EL (cell line): Measurements from ENCODE around the gene JMJD1C.
"Not testable (repeated sequence)": the region's sequence is repeated elsewhere in the genome, so short reads cannot be mapped to it uniquely, and the experiment has no call there.

Source experiments
- DNase-seq: peaks from one replicate; pipeline ENCODE4 v3.0.0-alpha.2; 2016

Gene JMJD1C

DNA sequence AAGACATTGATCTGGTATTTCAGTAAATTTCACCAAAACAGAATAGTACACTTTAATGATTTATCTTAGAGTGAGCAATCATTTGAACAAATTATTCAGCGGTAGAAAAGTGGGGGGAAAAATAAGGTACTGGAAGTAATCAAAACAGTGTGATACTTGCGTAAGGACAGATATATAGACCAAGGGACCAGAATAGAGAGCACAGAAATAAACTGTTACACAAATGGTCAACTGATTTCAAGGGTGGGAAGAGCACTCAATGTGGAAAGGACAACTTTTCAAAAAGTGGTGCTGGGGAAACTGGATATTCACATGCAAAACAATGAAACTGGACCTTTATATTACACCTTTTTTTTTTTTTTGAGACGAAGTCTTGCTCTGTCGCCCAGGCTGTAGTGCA lies 212.7 kb downstream of the JMJD1C start:
- DNase-seq: no peak

DNA sequence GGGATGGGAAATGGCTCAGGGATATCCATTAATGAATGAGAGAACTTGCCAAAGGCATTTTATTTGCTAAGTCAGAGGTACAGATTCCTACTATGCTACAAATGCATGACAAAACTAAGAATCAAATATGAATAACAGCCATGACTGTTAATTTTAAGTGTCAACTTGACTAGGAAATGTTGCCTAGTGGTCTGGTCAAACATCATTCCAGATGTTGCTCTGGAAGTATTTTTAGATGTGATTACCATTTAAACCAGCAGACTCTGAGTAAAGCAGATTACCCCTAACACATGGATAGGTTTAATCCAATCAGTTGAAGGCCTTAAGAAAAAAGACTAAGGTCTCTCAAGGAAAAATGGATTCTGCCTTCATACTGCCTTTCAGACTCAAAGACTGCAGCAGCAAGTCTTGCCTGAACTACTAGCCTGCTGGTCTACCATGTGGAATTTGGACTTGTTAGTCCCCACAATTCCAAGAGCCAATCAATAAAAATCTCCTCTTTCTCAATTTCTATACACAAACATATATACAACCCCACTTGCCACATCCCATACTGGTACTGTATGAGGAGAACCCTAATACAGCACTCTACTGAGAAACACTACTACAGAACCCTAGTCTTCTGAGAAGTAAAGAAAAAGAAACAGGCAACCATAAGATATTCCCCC lies 213.5 kb downstream of the JMJD1C start:
- DNase-seq: no peak

DNA sequence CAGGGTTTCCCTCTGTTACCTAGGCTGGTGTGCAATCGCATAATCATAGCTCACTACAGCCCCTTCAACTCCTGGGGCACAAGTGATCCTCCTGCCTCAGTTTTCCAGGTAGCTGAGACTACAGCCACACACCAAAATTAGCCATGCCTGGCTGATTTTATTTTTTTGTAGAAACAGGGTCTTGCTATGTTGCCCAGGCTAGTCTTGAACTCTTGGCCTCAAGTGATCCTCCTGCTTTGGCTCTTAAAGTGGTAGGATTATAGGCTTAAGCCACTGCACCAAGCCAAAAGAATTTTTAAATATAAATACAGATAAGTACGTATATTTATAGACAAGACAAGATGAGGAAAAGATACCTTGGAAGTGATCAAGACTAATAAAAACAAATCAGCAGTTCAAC lies 215.7 kb downstream of the JMJD1C start:
- DNase-seq: no peak

DNA sequence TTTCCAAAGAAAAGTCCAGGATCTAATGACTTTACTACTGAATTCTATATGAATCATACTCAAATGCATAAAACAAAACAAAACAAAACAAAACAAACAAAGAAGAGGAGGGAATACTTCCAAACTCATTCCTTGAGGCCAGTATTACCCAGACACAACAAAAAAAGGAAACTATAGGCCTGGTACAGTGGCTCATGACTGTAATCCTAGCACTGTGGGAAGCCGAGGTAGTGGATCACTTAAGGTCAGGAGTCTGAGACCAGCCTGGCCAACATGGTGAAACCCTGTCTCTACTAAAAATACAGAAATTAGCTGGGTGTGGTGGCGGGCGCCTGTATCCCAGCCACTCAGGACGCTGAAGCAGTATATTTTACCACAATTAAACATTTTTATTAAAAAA lies 218.0 kb downstream of the JMJD1C start:
- DNase-seq: peak; percentile 39

DNA sequence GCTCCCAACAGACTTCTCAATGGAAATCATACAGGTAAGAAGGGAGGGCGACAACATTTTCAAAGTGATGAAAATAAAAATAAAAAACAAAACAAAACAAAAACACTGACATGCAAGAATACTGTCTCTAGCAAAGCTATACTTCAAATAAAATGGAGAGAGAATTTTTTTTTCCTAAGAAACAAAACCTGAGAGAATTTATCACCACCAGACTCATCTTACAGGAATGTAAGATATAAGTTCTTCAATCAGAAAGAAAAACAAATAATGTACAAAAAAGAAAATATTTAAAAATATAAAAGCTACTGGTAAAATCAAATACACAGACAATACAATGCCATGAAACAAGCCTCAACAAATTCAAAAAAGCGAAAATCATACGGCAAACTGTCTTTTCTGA lies 219.4 kb downstream of the JMJD1C start:
- DNase-seq: peak; percentile 38

DNA sequence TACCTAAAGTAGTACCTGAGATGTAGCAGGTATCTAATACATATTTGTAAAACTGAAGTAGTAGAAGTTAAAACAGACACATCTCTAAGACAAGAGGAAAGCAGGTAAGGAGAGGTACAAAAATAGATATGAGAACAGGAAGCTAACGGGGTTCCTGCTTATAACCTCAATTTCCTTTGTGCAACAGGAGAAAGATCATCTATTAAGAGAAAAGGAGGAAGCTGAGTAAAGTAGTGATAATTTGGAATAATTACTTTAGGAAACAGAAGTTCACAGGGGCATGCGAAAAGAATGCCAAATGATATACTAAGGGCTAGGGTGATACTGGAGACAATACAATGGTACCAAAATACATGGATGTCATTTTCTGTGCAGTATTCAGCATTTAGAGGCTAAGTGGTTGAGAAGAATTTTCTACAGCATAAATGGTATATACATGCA lies 223.9 kb downstream of the JMJD1C start:
- DNase-seq: no peak

DNA sequence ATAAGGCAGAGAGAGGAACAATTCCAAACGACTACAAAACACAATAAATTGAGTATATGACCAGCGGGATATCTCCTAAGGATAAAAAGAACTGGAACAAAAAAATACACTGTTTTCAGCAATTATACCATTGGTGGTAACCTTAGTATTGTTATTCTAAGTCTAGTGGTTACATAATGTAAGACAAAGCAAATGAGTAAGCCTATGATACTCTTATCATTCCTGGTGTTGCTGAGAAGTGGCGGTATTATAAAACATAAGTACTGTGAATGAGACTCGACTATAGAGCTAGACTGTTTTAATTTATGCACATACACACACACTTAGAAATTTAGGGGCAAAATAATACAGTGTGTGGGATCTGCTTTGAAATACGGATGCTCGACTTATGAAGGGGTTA lies 225.0 kb downstream of the JMJD1C start:
- DNase-seq: no peak

DNA sequence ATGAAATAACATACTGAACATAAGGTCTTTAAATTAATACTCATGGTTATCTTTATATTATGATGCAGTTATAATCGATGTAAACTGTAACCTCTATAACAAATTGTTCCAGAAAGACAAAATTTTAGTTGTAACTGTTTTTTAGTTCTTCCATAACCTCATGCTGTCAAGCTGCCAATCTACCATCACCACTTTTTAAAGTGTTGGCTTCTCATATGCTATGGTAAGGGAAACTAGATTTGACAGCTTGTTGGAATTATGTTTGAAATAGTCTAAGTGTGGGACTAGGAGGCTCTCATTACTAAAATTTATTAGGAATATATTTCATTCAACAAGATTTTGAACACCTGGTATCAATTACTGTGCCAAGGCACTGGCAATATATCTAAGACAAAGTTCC lies 227.3 kb downstream of the JMJD1C start:
- DNase-seq: no peak

DNA sequence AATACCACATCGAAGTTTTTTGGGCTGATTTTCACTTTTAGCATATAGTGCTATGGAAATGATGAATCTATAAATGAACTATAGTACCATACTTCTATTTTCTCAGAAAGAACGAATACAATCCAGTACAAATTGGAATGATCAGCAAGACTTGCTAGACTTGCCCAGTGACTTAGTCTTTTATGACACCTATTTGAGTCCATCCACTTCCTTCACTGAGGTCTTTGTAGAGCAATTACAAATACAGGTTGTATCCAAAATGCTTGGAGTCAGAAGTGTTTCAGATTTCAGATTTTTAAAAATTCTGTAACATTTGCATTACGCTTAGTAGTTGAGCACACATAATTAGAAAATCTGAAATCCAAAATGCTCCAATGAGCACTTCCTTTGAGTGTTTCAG lies 228.4 kb downstream of the JMJD1C start:
- DNase-seq: no peak

DNA sequence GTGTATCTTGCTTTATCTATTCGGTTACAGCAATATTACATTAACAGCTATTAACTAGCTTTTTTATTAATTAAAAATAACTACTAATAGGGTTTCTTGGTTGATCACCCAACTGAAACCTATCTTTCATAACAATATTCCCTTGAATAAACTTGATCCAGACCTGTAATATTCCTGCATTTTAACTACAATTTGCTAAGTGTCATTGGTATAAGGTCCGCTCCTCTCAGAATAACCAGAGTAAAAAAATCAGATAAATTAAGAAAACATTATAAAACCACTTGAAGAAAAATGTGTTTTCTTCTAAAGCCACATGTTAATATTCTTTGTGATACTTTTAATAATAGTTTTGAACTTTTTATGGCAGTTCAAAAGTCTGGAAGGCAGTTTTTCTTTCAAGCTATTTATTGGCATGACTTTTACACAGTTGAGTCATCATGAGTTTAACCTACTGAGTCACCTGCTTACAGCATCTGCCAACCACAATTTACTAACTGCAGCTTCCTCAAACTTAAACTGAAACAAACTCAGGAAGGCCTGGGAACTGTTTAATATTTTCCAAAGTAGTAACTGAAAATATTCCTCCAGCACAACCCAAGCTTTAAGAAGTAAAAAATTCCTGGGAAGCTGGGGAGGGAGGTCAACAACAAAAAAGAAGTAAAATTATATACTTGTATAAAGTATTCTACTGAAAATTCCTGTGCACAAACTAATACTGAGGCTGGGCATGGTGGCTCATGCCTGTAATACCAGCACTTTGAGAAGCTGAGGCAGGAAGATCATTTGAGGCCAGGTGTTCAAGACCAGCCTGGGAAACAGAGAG lies 229.5 kb downstream of the JMJD1C start:
- peak; percentile 90 for DNase-seq

DNA sequence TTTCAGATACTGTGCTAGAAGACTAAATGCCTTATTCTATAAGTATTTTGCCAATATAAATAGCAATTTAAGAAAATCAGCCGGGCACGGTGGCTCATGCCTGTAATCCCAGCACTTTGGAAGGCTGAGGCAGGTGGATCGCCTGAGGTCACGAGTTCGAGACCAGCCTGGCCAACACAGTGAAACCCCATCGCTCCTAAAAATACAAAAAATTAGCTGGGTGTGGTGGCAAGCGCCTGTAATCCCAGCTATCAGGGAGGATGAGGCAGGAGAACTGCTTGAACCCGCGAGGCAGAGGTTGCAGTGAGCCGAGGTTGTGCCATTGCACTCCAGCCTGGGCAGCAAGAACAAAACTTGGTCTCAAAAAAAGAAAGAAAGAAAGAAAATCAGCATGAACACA lies 230.6 kb downstream of the JMJD1C start:
- DNase-seq: not testable (repeated sequence)

DNA sequence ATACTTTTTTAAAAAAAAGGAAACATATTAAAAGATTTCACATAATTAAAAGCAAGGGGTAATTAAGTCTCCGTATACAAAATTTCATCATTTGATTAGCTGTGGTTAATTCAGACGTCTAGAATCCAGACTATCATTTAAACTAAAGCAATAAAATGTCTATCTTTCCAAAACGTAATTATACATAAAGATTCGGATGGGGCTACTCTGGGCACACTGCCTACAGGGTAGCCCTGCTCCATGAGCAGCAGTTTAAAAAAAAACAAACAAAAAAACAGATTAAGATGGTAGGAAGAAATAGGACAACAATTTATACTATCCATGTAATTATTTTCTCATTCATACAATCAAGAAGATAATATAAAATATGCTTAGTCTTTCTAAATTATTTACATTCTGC lies 236.6 kb downstream of the JMJD1C start:
- no peak for DNase-seq

DNA sequence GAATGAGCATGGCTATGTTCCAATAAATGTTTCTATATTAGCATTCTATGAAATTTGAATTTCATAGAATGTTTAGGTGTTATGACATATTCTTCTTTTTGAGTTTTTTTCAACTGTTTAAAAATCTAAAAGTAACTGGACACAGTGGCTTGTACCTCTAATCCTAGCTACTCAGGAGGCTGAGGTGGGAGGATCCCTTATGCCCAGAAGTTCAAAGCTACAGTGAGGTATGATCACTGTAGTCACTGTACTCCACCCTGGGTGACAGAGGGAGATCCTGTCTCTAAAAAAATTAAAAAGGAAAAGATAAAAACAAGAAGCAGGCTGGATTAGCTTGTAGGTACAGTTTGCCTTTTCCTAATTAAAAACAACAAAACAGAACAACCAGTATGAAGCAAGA lies 237.5 kb downstream of the JMJD1C start:
- no peak for DNase-seq

DNA sequence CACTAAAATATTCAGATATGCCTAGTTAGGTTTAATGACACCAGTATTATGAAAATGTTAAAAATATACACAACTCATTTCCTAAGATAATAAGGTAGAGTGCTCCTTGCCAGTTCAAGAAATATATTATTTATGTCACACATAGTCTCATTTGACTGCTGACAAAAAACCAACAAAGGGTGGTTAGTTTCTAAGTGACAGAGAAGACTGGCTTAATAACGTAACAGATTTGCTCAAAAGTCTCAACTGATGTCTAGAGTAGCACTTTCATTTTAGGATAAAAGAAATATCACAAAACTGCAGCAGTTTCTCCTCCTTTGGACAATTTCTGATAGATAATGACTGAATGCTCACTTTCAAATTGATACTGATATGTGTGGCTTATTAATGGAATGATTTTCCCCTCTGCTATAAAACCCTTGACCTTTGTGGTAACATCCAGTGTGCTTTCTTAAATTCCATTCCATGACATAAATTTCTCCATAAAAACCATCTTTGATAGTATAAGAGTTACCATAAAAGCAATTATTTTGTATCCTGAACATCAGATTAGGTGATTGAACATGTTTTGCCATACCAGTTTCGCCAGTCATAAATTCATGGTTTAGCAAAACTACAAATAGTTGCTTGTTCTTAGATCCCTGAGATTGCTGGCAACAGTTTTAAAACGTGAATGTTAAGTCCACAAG lies 238.4 kb downstream of the JMJD1C start:
- peak; percentile 63 for DNase-seq

DNA sequence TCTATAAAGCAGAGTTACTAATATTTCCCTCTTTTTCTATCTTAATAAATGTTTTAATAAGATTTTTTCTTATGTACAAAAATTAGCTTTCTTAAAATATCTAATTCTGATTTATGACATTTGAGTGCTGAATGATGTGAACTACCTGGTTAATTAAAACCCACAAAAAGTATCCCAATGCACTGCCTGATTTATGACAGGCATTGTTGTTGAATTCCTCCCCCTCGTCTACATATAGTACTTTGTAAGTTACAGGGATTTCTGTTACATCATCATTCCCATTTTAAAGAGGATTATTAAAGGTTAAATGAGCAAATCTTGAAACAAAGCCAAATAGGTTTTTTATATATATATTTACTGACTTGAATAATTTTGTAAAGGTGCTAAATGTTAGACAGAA lies 241.5 kb downstream of the JMJD1C start:
- no peak for DNase-seq

DNA sequence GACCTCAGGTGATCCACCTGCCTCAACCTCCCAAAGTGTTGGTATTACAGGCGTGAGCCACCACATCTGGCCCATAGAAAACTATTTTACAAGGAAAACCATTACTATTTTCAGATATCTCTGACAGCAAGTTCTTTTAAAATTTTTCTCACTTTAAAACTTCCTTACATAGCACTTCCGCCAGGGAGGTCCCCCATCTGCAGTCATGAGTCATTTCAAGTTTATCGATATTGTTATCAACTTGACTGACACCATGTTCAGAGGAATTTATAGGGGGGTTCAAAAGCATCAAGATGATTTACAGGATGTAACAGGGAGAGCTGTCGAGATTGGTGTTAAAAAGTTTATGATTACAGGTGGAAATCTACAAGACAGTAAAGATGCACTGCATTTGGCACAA lies 243.8 kb downstream of the JMJD1C start:
- DNase-seq: no peak

DNA sequence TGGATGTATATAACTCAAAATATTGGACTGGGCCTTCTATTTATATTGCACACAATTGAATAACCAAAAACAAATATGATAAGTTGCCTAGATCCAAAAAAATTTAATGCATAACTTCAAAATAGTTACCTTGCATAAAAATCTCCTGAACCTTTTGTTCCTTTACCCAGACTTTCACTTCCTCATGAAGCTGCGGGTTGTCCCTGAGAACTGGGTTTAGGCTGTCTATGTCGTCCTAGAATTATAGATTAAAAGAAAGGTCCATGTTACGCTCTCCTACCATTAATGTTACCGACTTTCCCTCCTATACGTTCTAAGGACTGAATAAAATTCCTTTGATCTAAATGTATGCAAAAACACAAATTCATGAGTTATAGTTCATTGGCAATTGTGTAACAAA lies 246.0 kb downstream of the JMJD1C start:
- no peak for DNase-seq

DNA sequence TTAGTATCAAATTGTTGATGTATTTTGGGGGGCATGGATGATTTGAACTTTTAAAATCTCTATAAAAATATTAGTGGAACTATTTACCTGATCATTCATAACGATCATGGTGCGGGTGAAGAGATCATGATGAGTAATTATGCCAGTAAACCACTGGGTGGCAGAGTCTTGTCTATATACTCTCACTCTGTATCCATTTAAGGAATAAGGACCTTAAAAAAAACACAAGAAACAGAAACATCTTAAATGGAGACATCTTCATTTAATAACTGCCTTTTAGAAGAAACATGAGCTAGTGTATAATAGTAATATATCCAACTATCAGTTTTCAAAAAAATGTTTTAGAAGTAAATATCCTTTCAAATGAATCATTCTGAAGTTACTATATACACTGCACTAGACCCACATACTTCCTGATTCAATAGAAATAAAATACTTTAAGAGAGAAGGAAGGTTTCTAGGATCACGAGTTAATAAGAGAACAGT lies 248.6 kb downstream of the JMJD1C start:
- DNase-seq: peak; percentile 59

DNA sequence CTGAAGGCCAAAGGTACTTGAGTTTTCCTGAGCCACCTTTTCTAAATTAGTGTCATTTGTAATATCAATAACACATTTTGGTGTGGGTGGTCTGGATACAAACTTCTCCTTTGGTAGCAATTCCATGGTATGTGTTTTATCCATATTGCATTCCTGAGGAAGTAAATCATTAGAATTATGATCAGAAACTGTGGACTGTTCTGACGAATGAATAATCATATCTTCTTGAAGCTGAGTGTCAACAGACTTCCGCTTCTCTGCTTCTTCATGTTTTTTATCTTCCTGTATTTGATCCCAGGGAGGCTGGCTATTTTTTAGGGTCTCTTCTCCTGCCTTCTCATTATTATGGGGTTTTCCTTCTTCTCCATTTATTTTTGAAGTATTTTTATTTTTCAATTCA lies 251.2 kb downstream of the JMJD1C start:
- no peak for DNase-seq

DNA sequence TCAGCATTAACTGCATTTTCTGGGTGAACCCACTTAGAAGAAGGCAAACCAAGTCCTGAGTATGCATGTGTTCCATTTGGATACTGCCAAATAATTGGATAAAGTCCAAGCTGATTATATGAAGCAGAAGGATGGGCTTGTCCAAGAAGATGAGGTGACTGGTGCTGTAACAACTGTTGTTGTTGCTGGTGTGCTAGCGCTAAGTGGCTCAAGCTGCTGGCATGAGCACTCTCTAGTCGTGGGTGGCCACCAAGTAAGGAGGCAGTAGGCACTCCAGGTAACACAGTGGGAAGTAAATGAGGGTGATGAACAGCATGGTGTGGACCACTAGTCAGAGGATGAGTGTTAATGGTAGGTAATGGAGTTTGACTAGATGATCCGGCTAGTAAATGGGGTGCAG lies 252.3 kb downstream of the JMJD1C start:
- DNase-seq: no peak

DNA sequence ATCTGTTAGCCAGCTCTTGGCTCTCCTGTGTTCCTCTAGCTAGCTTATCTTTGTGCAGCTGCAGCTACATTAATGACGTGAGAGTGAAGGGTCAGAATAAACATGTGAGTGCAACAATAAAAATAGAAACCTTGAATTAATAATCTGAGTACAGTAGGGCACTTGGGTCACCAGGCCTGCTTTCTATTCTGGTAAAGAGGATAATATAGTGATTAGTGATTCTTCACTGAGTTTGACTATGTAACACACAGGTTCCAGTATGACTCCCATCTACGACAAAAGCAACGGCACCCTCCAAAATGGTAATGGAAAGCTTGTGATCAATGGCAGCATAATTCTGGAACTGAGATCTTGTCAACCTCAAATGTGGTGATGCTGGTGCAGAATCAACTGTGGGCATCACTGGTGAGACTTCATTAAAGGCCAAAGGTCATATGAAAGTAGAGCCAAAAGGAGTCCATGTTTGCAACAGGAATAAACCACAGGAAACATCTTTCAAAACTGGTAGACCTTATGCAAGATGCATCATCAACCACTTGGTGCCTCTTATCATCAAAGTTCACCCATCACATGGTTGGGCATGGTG lies 255.1 kb downstream of the JMJD1C start:
- DNase-seq: no peak

DNA sequence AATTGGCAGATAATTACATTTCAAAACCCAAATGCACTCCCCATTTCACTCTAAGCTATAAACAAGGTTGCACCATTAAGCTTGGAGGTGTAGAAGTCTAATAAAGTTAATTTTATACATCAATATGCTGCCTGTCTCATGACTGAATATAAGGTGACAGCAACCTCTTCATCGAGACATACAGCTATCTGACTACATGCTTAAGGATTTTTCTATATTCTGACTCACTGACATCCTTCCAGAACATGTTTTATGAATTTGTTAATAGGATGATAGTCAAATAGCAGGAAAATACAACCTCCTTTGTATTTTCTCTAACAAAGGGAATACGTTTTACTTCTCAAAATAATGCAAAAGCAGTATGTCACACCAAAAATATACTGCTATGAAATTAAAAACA lies 256.1 kb downstream of the JMJD1C start:
- DNase-seq: peak; percentile 30

DNA sequence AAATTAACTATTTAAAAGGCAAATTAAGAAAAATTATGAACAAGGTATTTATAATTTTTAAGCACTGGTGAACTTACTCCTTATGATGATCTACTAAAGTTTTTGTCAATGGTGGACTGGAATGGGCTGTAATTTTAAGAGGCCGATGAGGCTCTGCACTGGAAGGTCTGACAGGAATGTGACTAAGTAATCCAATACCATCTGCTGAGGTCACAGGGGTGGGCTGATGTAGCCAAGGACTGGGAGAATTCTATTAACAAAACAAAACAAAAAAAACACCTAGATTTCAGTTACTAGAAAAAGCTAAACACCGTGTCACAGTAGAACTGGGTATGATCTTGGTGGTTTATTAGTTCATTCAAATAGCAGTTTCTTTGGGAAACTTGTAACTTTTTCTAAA lies 256.8 kb downstream of the JMJD1C start:
- peak; percentile 65 for DNase-seq
